OCI-LY1 (cell line): ENCODE measurements around the gene ACTG1.

Source experiments
- H2AFZ ChIP-seq: fragments of 200-600 bp; sonication (generic), shearing (Covaris generic); 2 replicates; pipeline ENCODE4 v1.6.0; 2014; ENCODE audit warnings: antibody characterized with exemption, mild to moderate bottlenecking, low read length
- H3F3A ChIP-seq: fragments of 200-600 bp; sonication (generic), shearing (Covaris generic); 2 replicates; pipeline ENCODE4 v1.6.0; 2014; ENCODE audit warnings: mild to moderate bottlenecking, antibody characterized with exemption, low read length, moderate library complexity; ENCODE audit not compliant: insufficient read depth
- H3K27ac ChIP-seq: fragments of 200-600 bp; sonication (generic); 2 replicates; pipeline ENCODE4 v1.5.1; 2014; ENCODE audit warnings: low read length, mixed run types, mild to moderate bottlenecking, low read depth; ENCODE audit not compliant: poor library complexity, severe bottlenecking
- H3K27me3 ChIP-seq: fragments of 200-600 bp; sonication (generic); 2 replicates; pipeline ENCODE4 v1.6.0; 2014; ENCODE audit warnings: antibody characterized with exemption, mild to moderate bottlenecking, low read length, moderate library complexity; ENCODE audit not compliant: insufficient read depth
- H3K36me3 ChIP-seq: fragments of 200-600 bp; sonication (generic); 2 replicates; pipeline ENCODE4 v1.6.1; 2014; ENCODE audit warnings: mild to moderate bottlenecking, antibody characterized with exemption, low read length, moderate library complexity, mixed read lengths; ENCODE audit not compliant: insufficient read depth
- H3K4me1 ChIP-seq: fragments of 200-600 bp; sonication (generic); 2 replicates; pipeline ENCODE4 v1.5.1; 2014; ENCODE audit warnings: mild to moderate bottlenecking, low read length, moderate library complexity; ENCODE audit not compliant: insufficient read depth, severe bottlenecking
- H3K4me2 ChIP-seq: fragments of 200-600 bp; sonication (generic), shearing (Covaris generic); 2 replicates; pipeline ENCODE4 v1.6.1; 2014; ENCODE audit warnings: low read length
- H3K4me3 ChIP-seq: fragments of 200-600 bp; sonication (generic); 2 replicates; pipeline ENCODE4 v1.5.1; 2014; ENCODE audit warnings: low read length, low read depth, mild to moderate bottlenecking, mixed read lengths; ENCODE audit not compliant: poor library complexity, severe bottlenecking
- H3K79me2 ChIP-seq: fragments of 200-600 bp; shearing (Covaris generic); 2 replicates; pipeline ENCODE4 v1.6.1; 2016; ENCODE audit warnings: mixed run types, low read length, mixed read lengths; ENCODE audit not compliant: insufficient read depth
- H3K9ac ChIP-seq: fragments of 200-600 bp; sonication (generic), shearing (Covaris generic); 2 replicates; pipeline ENCODE4 v1.6.1; 2014; ENCODE audit warnings: mild to moderate bottlenecking, low read length, mixed read lengths
- H3K9me2 ChIP-seq: fragments of 200-600 bp; sonication (generic), shearing (Covaris generic); 2 replicates; pipeline ENCODE4 v1.6.1; 2014; ENCODE audit warnings: low read depth, mild to moderate bottlenecking, low read length, mixed read lengths
- H3K9me3 ChIP-seq: fragments of 200-600 bp; shearing (Covaris generic); 2 replicates; pipeline ENCODE4 v1.6.1; 2014; ENCODE audit warnings: low read length, mixed read lengths
- H4K20me1 ChIP-seq: fragments of 200-600 bp; sonication (generic), shearing (Covaris generic); 2 replicates; pipeline ENCODE4 v1.6.0; 2016; ENCODE audit warnings: mild to moderate bottlenecking, low read length; ENCODE audit not compliant: insufficient read depth
- CTCF ChIP-seq: fragments of 200-600 bp; sonication (generic), shearing (Covaris generic); IDR thresholded peaks from 2 replicates; pipeline ENCODE4 v1.5.1; 2017; ENCODE audit warnings: mild to moderate bottlenecking, antibody characterized with exemption, low read length, moderate library complexity, mixed read lengths
- EZH2 ChIP-seq: fragments of 200-600 bp; sonication (generic), shearing (Covaris generic); IDR thresholded peaks from 2 replicates; pipeline ENCODE4 v1.8.0; 2017; ENCODE audit warnings: borderline replicate concordance, mixed run types, mild to moderate bottlenecking, antibody characterized with exemption, low read length, moderate library complexity, mixed read lengths

ACTG1 gene

GRCh38 chr17:81508639-81509206 lies 3.9 kb downstream of the ACTG1 start:
- H3K9me2 ChIP-seq: no peaks in the 10 kb centered on the region
- H3K4me2 ChIP-seq: peak overlapping the region; percentile 78
- H3K79me2 ChIP-seq: peaks cover 6% of the 10 kb centered on the region; the same call in 1 of the 2 replicates
- peaks cover 42% of the 10 kb centered on the region for H3K36me3 ChIP-seq
- H4K20me1 ChIP-seq: no peaks in the 10 kb centered on the region
- H3K27me3 ChIP-seq: no peaks in the 10 kb centered on the region
- H3K4me1 ChIP-seq: peaks cover 33% of the 10 kb centered on the region
- peak overlapping the region; percentile 99 for H3K4me3 ChIP-seq
- peak overlapping the region; percentile 98; the same call in 1 of the 2 replicates for H3K9ac ChIP-seq
- TF ChIP-seq EZH2 (no peak), CTCF (no peak)
- peak overlapping the region; percentile 35 for H3K27ac ChIP-seq
- H3F3A ChIP-seq: peaks cover 31% of the 10 kb centered on the region
- no peaks in the 10 kb centered on the region for H3K9me3 ChIP-seq
- no peak overlapping the region for H2AFZ ChIP-seq

- Histone ChIP-seq H3K4me2 (no peak overlapping the region), H3K4me3 (no peak overlapping the region), H3K9me3 (no peaks in the 10 kb centered on the region), H3K9me2 (no peaks in the 10 kb centered on the region), H3K9ac (no peak overlapping the region), H2AFZ (no peak overlapping the region), H3K79me2 (no peaks in the 10 kb centered on the region), H3K36me3 (peaks cover 3% of the 10 kb centered on the region), H3K27ac (no peak overlapping the region), H3K27me3 (peaks cover 5% of the 10 kb centered on the region; the same call in 1 of the 2 replicates), H3F3A (0 out of 2 replicates have a peak, but pooled peaks cover 8% of the 10 kb centered on the region), H4K20me1 (no peaks in the 10 kb centered on the region), H3K4me1 (no peaks in the 10 kb centered on the region)
- TF ChIP-seq EZH2 (no peak), CTCF (no peak)
Measured at GRCh38 chr17:81503619-81504018, 9.0 kb downstream of the ACTG1 start.

GRCh38 chr17:81502471-81503017 lies 10.1 kb downstream of the ACTG1 start:
- H3K4me2 ChIP-seq: no peak overlapping the region
- TF ChIP-seq EZH2 (no peak), CTCF (no peak)
- H3K36me3 ChIP-seq: no peaks in the 10 kb centered on the region

More at GRCh38 chr17:81502471-81503017, 10.1 kb downstream of the ACTG1 start:
- no peak overlapping the region for H2AFZ ChIP-seq
- no peaks in the 10 kb centered on the region for H3K4me1 ChIP-seq
- no peaks in the 10 kb centered on the region for H4K20me1 ChIP-seq
- H3F3A ChIP-seq: 0 out of 2 replicates have a peak, but pooled peaks cover 1% of the 10 kb centered on the region
- H3K4me3 ChIP-seq: no peak overlapping the region
- no peak overlapping the region for H3K27ac ChIP-seq
- H3K9me3 ChIP-seq: no peaks in the 10 kb centered on the region
- H3K9ac ChIP-seq: no peak overlapping the region
- H3K9me2 ChIP-seq: no peaks in the 10 kb centered on the region
- H3K79me2 ChIP-seq: no peaks in the 10 kb centered on the region
- H3K27me3 ChIP-seq: peaks cover 5% of the 10 kb centered on the region; the same call in 1 of the 2 replicates
